ENCODE data around the gene PLEKHH2. TPM values are rescaled to one million over a fixed set of nuclear protein-coding genes. Genes with fewer than 3 reads are reported as not detected.
A peak's percentile ranks its signal among the peaks of the same experiment; 100 is the strongest.

Gene PLEKHH2
- total and polyA plus RNA-seq, 2 experiments from 2014 or later: 5.4 to 6.7 TPM

- no peak for TF ChIP-seq ZNF331 (CRISPR knock-in tag; IDR thresholded peaks at IDR 0.05; ENCODE audit: low read depth)
- TF ChIP-seq CTCF (conservative IDR thresholded peaks at IDR 0.05; ENCODE audit: low read depth in 2 of 2): no peak
- TF ChIP-seq ZNF114 (CRISPR knock-in tag; IDR thresholded peaks at IDR 0.05): no peak
- TF ChIP-seq JUNB (IDR thresholded peaks at IDR 0.05; ENCODE audit: unreplicated experiment): no peak
Measured at GRCh38 chr2:43714164-43714563, 77.1 kb downstream of the PLEKHH2 start (continued).

GRCh38 chr2:43715300-43716098 is 78.4 kb downstream of the PLEKHH2 start:
- Mint-ChIP-seq H3K9me3 (no peaks in the 10 kb centered on the region), H3K27me3 (ENCODE audit: insufficient read depth, low read depth, poor library complexity) (peaks cover 2% of the 10 kb centered on the region), H3K36me3 (ENCODE audit: low read depth) (no peaks in the 10 kb centered on the region), H3K4me3 (peak overlapping the region; percentile 0; the same call in 1 of the 3 replicates), H3K27ac (no peak overlapping the region), H3K4me1 (peaks cover 38% of the 10 kb centered on the region)
- Histone ChIP-seq H3K4me2 (peak overlapping the region; percentile 39; the same call in 1 of the 2 replicates), H3K36me3 (ENCODE audit: insufficient read depth) (no peaks in the 10 kb centered on the region), H3K27me3 (ENCODE audit: insufficient read depth) (no peaks in the 10 kb centered on the region), H4K20me1 (replicated peaks; ENCODE audit: insufficient read depth) (no peaks in the 10 kb centered on the region), H3K27ac (ENCODE audit: low read depth) (no peak overlapping the region), H3F3A (replicated peaks; ENCODE audit: low read depth) (no peaks in the 10 kb centered on the region), H2AFZ (no peak overlapping the region), H3K9me2 (ENCODE audit: insufficient read depth) (no peaks in the 10 kb centered on the region), H3K79me2 (replicated peaks; ENCODE audit: insufficient read depth) (no peaks in the 10 kb centered on the region), H3K4me1 (ENCODE audit: insufficient read depth) (peaks cover 18% of the 10 kb centered on the region), H3K4me3 (no peak overlapping the region)
- DNase-seq (ENCODE audit: low spot score): no peak
- no peak for ATAC-seq
- no peak for TF ChIP-seq CREB1 (CRISPR knock-in tag; IDR thresholded peaks at IDR 0.05; ENCODE audit: low read depth)
- no peak for TF ChIP-seq ZNF331 (CRISPR knock-in tag; IDR thresholded peaks at IDR 0.05; ENCODE audit: low read depth)
- no peak for TF ChIP-seq ZNF462 (CRISPR knock-in tag; IDR thresholded peaks at IDR 0.05)
- TF ChIP-seq ETS1 (IDR thresholded peaks at IDR 0.05): no peak
- TF ChIP-seq POLR2AphosphoS5 (IDR thresholded peaks at IDR 0.05; ENCODE audit: low read depth): no peak
- no peak for TF ChIP-seq NANOG (IDR thresholded peaks at IDR 0.05; ENCODE audit: borderline replicate concordance)
- TF ChIP-seq ZNF114 (CRISPR knock-in tag; IDR thresholded peaks at IDR 0.05): no peak
- no peak for TF ChIP-seq REST (IDR thresholded peaks at IDR 0.05; ENCODE audit: unreplicated experiment)
- TF ChIP-seq STAT1 (IDR thresholded peaks at IDR 0.05; ENCODE audit: unreplicated experiment): no peak
- TF ChIP-seq EZH2phosphoT487 (IDR thresholded peaks at IDR 0.05; ENCODE audit: unreplicated experiment): no peak
- TF ChIP-seq JUNB (IDR thresholded peaks at IDR 0.05; ENCODE audit: unreplicated experiment): no peak
